ENCODE data around the gene ALG10.

- no peak for TF ChIP-seq CTCF (IDR thresholded peaks at IDR 0.05)
- no peak for TF ChIP-seq EZH2phosphoT487 (IDR thresholded peaks at IDR 0.05)
Observed at GRCh38 chr12:33988197-33988805, 34.0 kb upstream of the ALG10 start.
